HEK293 (cell line): ENCODE results near the gene SLC9A5.
A peak's percentile ranks its signal among the peaks of the same experiment; 100 is the strongest.

Experiments
- GFI1B ChIP-seq: fragments of 450-650 bp; formaldehyde crosslinking; IDR thresholded peaks from 2 replicates; pipeline ENCODE4 v1.5.1; 2016; ENCODE audit warnings: missing biosample characterization, missing genetic modification characterization
- HOXA7 ChIP-seq: sonication (generic); formaldehyde crosslinking; IDR thresholded peaks from 2 replicates; pipeline ENCODE4 v1.8.1; 2022; ENCODE audit warnings: missing genetic modification reagents, borderline replicate concordance
- KLF17 ChIP-seq: fragments of 450-650 bp; formaldehyde crosslinking; IDR thresholded peaks from 2 replicates; pipeline ENCODE4 v1.5.1; 2016; ENCODE audit warnings: missing biosample characterization, missing genetic modification characterization
- PRDM10 ChIP-seq: fragments of 450-650 bp; formaldehyde crosslinking; IDR thresholded peaks from 2 replicates; pipeline ENCODE4 v1.5.1; 2016; ENCODE audit warnings: missing biosample characterization, missing genetic modification characterization
- PRDM4 ChIP-seq: fragments of 450-650 bp; formaldehyde crosslinking; IDR thresholded peaks from 2 replicates; pipeline ENCODE4 v1.5.1; 2017; ENCODE audit warnings: missing biosample characterization, missing genetic modification characterization
- RBAK ChIP-seq: fragments of 450-650 bp; formaldehyde crosslinking; IDR thresholded peaks from 2 replicates; pipeline ENCODE4 v1.5.1; 2016; ENCODE audit warnings: missing biosample characterization, missing genetic modification characterization
- SP2 ChIP-seq: fragments of 450-650 bp; formaldehyde crosslinking; IDR thresholded peaks from 2 replicates; pipeline ENCODE4 v1.5.1; 2016; ENCODE audit warnings: missing biosample characterization, missing genetic modification characterization
- ZBTB20 ChIP-seq: fragments of 450-650 bp; formaldehyde crosslinking; IDR thresholded peaks from 2 replicates; pipeline ENCODE4 v1.5.1; 2016; ENCODE audit warnings: missing biosample characterization, missing genetic modification characterization
- ZBTB21 ChIP-seq: fragments of 450-650 bp; formaldehyde crosslinking; IDR thresholded peaks from 2 replicates; pipeline ENCODE4 v1.5.1; 2017; ENCODE audit warnings: missing biosample characterization, missing genetic modification characterization
- ZBTB8A ChIP-seq: fragments of 450-650 bp; formaldehyde crosslinking; IDR thresholded peaks from 2 replicates; pipeline ENCODE4 v1.5.1; 2016; ENCODE audit warnings: missing biosample characterization, missing genetic modification characterization
- ZFP69B ChIP-seq: fragments of 450-650 bp; formaldehyde crosslinking; IDR thresholded peaks from 2 replicates; pipeline ENCODE4 v1.5.1; 2016; ENCODE audit warnings: missing biosample characterization, missing genetic modification characterization
- ZNF10 ChIP-seq: fragments of 450-650 bp; formaldehyde crosslinking; IDR thresholded peaks from 2 replicates; pipeline ENCODE4 v1.5.1; 2017; ENCODE audit warnings: missing biosample characterization, missing genetic modification characterization
- ZNF133 ChIP-seq: fragments of 450-650 bp; formaldehyde crosslinking; IDR thresholded peaks from 2 replicates; pipeline ENCODE4 v1.5.1; 2016; ENCODE audit warnings: missing biosample characterization, missing genetic modification characterization
- ZNF138 ChIP-seq: fragments of 450-650 bp; formaldehyde crosslinking; IDR thresholded peaks from 2 replicates; pipeline ENCODE4 v1.5.1; 2016; ENCODE audit warnings: missing biosample characterization, missing genetic modification characterization, borderline replicate concordance
- ZNF157 ChIP-seq: fragments of 450-650 bp; formaldehyde crosslinking; IDR thresholded peaks from 2 replicates; pipeline ENCODE4 v1.5.1; 2016; ENCODE audit warnings: missing biosample characterization, missing genetic modification characterization
- ZNF174 ChIP-seq: fragments of 450-650 bp; formaldehyde crosslinking; IDR thresholded peaks from 2 replicates; pipeline ENCODE4 v1.5.0; 2017; ENCODE audit warnings: missing biosample characterization, mild to moderate bottlenecking, missing genetic modification characterization
- ZNF223 ChIP-seq: fragments of 450-650 bp; formaldehyde crosslinking; IDR thresholded peaks from 2 replicates; pipeline ENCODE4 v1.5.1; 2016; ENCODE audit warnings: missing biosample characterization, missing genetic modification characterization
- ZNF248 ChIP-seq: fragments of 450-650 bp; formaldehyde crosslinking; IDR thresholded peaks from 2 replicates; pipeline ENCODE4 v1.5.1; 2017; ENCODE audit warnings: missing biosample characterization, missing genetic modification characterization
- ZNF280C ChIP-seq: fragments of 450-650 bp; formaldehyde crosslinking; IDR thresholded peaks from 2 replicates; pipeline ENCODE4 v1.5.1; 2016; ENCODE audit warnings: missing biosample characterization, missing genetic modification characterization
- ZNF354C ChIP-seq: fragments of 450-650 bp; formaldehyde crosslinking; IDR thresholded peaks from 2 replicates; pipeline ENCODE4 v1.5.1; 2016; ENCODE audit warnings: missing biosample characterization, missing genetic modification characterization, low read depth, borderline replicate concordance
- ZNF48 ChIP-seq: fragments of 450-650 bp; formaldehyde crosslinking; IDR thresholded peaks from 2 replicates; pipeline ENCODE4 v1.5.1; 2016; ENCODE audit warnings: missing biosample characterization, missing genetic modification characterization
- ZNF488 ChIP-seq: fragments of 450-650 bp; formaldehyde crosslinking; IDR thresholded peaks from 2 replicates; pipeline ENCODE4 v1.5.1; 2016; ENCODE audit warnings: missing biosample characterization, missing genetic modification characterization
- ZNF571 ChIP-seq: fragments of 450-650 bp; formaldehyde crosslinking; IDR thresholded peaks from 2 replicates; pipeline ENCODE4 v1.5.0; 2017; ENCODE audit warnings: missing biosample characterization, missing genetic modification characterization
- ZNF596 ChIP-seq: fragments of 450-650 bp; IDR thresholded peaks from 2 replicates; pipeline ENCODE4 v1.5.0; 2018; ENCODE audit warnings: missing biosample characterization, mild to moderate bottlenecking, missing genetic modification characterization, moderate library complexity
- ZNF600 ChIP-seq: fragments of 450-650 bp; formaldehyde crosslinking; IDR thresholded peaks from 2 replicates; pipeline ENCODE4 v1.5.1; 2016; ENCODE audit warnings: missing biosample characterization, missing genetic modification characterization
- ZNF776 ChIP-seq: fragments of 450-650 bp; formaldehyde crosslinking; IDR thresholded peaks from 2 replicates; pipeline ENCODE4 v1.5.0; 2017; ENCODE audit warnings: missing biosample characterization, missing genetic modification characterization, borderline replicate concordance
- ZSCAN18 ChIP-seq: fragments of 450-650 bp; formaldehyde crosslinking; IDR thresholded peaks from 2 replicates; pipeline ENCODE4 v1.5.1; 2016; ENCODE audit warnings: missing biosample characterization, missing genetic modification characterization

Gene SLC9A5

GRCh38 chr16:67247192-67248072 is 1.3 kb upstream of the SLC9A5 start, which contains the start of gene FHOD1 (continued):
- TF ChIP-seq ZSCAN18 (no peak), ZNF600 (tag by site-specific recombination) (peak; percentile 67), SP2 (tag by site-specific recombination) (peak; percentile 95), GFI1B (tag by site-specific recombination) (no peak), ZNF10 (tag by site-specific recombination) (0 out of 2 replicates have a peak, but pooled peaks have one; percentile 7), RBAK (tag by site-specific recombination) (no peak), ZNF488 (tag by site-specific recombination) (no peak), ZNF223 (tag by site-specific recombination) (no peak), ZFP69B (tag by site-specific recombination) (no peak), PRDM4 (tag by site-specific recombination) (no peak), ZNF174 (no peak), ZNF138 (tag by site-specific recombination) (no peak), ZNF354C (no peak), ZNF280C (tag by site-specific recombination) (no peak), ZNF596 (tag by site-specific recombination) (no peak), PRDM10 (tag by site-specific recombination) (peak; percentile 89), ZNF248 (tag by site-specific recombination) (no peak), ZNF48 (tag by site-specific recombination) (no peak), ZNF133 (no peak), ZBTB20 (peak; percentile 64), HOXA7 (CRISPR knock-in tag) (no peak), ZNF157 (tag by site-specific recombination) (no peak), ZBTB8A (peak; percentile 44; the same call in 1 of the 2 replicates), ZNF776 (tag by site-specific recombination) (no peak), ZBTB21 (tag by site-specific recombination) (no peak), KLF17 (peak; percentile 80), ZNF571 (tag by site-specific recombination) (no peak)
